GM03348 (cell line): ENCODE measurements around the gene HAL.
A peak's percentile ranks its signal among the peaks of the same experiment; 100 is the strongest.

Source experiments
- DNase-seq: peaks from one replicate; pipeline ENCODE4 v3.0.0; 2012; ENCODE audit warnings: low spot score

Gene HAL, protein sequence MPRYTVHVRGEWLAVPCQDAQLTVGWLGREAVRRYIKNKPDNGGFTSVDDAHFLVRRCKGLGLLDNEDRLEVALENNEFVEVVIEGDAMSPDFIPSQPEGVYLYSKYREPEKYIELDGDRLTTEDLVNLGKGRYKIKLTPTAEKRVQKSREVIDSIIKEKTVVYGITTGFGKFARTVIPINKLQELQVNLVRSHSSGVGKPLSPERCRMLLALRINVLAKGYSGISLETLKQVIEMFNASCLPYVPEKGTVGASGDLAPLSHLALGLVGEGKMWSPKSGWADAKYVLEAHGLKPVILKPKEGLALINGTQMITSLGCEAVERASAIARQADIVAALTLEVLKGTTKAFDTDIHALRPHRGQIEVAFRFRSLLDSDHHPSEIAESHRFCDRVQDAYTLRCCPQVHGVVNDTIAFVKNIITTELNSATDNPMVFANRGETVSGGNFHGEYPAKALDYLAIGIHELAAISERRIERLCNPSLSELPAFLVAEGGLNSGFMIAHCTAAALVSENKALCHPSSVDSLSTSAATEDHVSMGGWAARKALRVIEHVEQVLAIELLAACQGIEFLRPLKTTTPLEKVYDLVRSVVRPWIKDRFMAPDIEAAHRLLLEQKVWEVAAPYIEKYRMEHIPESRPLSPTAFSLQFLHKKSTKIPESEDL

DNA sequence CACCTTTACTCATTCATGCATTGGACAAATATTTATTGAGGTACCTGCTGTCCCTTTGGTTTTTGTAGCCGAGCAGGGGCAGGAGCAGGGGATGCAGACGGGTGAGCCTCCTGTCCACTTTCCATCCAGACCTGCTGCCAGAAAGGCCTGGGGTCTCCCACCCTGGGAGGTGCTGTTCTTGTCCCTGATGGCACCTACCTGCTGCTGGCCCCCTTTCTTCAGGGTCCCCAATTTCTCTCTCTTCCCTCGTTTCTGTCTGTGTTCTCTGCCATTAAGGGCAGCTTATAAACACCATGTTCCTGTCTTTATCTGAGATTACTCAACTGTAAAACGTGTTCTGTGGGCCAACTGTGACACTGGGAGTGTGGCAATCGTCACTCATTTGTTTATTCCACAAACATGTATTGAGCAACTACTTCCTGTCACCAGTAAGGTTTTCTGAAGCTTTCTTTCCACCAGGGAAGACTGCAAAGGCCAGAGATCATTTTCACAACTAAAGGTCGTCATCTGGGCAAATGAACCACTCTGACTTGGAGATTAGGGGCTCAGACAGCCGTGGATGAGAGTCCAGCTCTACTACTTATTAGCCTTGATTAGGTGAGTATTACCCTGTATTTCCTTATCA, at the start of gene HAL:
Gene HAL (minus strand): TSS at position 311 of the 625 bp plus-strand sequence. CDS start 434 bp downstream, outside the sequence.
- DNase-seq: no peak

GRCh38 chr12:96045566-96045965, 49.4 kb upstream of the HAL start:
- no peak for DNase-seq

DNA sequence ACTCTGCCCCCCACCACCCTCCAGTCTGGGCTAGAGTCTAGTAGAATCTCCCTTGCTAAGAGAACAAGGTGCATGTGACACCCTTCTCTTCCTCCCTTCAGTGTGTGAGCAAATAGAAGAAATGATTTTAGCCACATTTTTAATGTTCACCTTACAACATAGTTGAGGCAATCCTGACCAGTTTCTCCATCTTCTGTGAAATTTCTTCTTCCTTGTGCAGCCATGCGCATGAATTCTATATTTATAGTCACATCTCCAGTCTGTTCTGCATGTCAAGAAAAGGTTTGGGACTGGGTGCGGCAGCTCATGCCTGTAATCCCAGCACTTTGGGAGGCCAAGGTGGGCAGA, 48.8 kb upstream of the HAL start:
- no peak for DNase-seq

- peak; percentile 68 for DNase-seq
Measured at GRCh38 chr12:96044017-96044942, 48.1 kb upstream of the HAL start.

GRCh38 chr12:96041181-96041580, 45.0 kb upstream of the HAL start:
- DNase-seq: no peak

DNA sequence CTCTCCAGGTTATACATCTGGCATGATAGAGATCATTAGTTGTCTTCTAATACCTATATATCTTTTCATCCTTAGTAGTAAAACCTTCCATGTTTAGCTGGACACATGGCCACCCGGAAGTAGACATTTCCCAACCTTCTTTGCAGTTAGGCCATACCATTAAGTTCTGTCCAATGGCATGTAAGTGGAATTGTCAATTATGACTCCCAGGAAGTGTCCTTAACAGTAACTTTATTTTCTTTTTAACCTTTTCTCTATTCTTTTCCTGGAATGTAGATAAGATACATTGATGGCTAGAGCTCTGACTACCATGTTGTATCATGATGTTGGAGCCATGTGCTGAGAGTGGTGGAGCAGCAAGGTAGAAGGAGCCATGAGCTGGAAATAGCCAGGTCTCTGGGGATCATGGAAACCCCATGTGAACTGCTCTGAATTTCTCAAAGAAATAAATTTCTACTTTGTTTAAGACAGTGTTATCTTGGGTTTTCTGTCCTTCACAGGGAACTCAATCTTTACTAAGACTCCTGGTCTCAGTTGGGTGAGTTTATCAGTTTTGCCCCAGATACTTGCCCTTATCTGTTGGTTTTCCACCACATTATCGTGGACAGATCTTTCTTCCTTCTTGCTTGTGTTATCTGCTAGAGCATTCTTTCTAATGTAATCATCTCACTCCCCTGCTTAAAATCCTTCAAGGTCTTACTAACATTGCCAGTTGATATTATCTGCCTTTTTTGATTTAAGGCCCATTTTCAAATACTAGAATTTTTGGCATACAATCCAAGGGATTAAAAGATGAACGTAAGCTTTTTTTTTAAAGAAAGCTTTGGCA, 44.4 kb upstream of the HAL start:
- no peak for DNase-seq

DNA sequence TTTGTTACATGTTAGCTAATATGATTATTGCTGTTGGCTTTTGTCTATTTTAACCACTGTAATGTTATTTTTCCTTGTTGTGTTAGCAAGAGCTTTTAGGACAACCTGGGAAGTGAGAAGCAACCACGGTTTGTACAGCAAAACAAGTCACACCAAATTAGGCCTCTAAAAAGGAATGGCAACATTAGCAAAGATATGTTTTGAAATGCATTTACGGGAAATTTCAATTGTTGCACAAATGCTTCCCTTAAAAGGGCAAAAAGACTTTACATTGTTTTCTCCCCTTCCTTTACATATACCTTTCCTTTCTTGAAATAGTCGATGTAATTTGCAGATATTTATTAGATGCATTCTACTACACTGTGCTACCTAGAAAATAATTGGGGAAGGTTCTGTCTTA, 43.4 kb upstream of the HAL start:
- no peak for DNase-seq

GRCh38 chr12:96036765-96037455, 40.8 kb upstream of the HAL start:
- DNase-seq: no peak

GRCh38 chr12:96035283-96036236, 39.4 kb upstream of the HAL start, which contains the start of gene LTA4H:
LTA4H (minus strand) TSS chr12:96035587; CDS start chr12:96035519, 68 bp downstream.
- peak; percentile 95 for DNase-seq

DNA sequence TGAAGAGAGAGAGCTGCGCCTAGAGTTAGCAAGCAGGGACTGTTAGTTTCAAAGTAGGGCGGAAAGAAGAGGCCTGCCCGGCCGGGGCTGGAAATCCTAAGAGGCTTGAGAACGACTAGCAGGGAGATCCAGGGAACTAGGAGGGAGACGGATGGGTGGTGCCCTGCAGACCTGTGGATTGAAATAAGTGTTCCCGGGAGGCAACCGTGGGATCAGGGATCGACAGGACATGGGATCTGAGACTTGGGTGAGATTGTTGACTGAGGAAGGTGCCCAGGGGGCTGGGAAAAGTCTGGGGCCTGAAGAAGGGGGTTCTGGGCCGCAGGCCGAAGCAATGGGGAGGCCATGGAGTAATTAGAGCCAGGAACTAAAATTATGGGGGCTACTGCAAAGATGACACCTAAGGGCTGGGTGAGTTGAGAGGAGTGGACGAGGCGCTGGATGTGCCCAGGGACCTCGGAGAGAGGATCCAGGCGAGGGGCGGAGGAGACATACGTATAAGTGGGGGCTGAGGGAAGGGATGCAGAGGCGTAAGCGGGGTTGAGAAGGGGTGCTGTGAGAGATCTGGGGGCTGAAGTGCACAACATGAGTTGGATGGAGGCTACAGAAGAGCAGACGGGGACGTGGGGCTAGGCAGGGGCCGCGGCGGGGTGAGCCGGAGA, 38.6 kb upstream of the HAL start:
- DNase-seq: peak; percentile 58

- DNase-seq: no peak
Measured at GRCh38 chr12:96033549-96034389, 37.6 kb upstream of the HAL start.

- no peak for DNase-seq
Measured at GRCh38 chr12:96029826-96030225, 33.7 kb upstream of the HAL start.

GRCh38 chr12:96028538-96028937, 32.4 kb upstream of the HAL start:
- DNase-seq: no peak

- no peak for DNase-seq
Measured at GRCh38 chr12:96026331-96026730, 30.2 kb upstream of the HAL start.

DNA sequence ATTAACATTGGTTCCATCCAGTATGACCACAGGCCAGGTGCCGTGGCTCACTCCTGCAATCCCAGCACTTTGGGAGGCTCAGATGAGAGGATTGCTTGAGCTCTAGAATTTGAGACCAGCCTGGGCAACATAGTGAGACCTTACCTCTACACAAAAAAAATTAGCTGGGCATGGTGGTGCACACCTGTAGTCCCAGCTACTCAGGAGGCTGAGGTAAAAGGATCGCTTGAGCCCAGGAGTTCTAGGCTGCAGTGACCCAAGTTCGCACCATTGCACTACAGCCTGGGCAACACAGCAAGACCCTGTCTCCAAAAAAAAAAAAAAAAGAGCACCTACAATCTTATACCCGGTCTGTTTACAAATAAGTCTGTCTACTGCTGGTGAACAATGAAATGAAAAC, 29.4 kb upstream of the HAL start:
- DNase-seq: no peak

GRCh38 chr12:96020314-96021003, 24.3 kb upstream of the HAL start:
- DNase-seq: no peak

GRCh38 chr12:96015672-96016071, 19.5 kb upstream of the HAL start:
- peak; percentile 39 for DNase-seq
